Uterus (tissue), 2 donors: ENCODE measurements around the gene CDRT15.

Experiments used
- CTCF ChIP-seq, 4 experiments: fragments of 200-600 bp in 2 of 4; fragments of 450-650 bp in 2 of 4; sonication (generic) in 2 of 4; IDR thresholded peaks; one replicate each; pipeline ENCODE4 v1.5.1; 2016 to 2019; ENCODE audit warnings: antibody characterized with exemption in 4 of 4, mild to moderate bottlenecking in 2 of 4, moderate library complexity in 1 of 4
- POLR2A ChIP-seq, 2 donors: fragments of 450-650 bp; IDR thresholded peaks; one replicate each; pipeline ENCODE4 v1.6.1; 2016; ENCODE audit warnings: antibody characterized with exemption in 2 of 2, mild to moderate bottlenecking in 1 of 2, moderate library complexity in 1 of 2

- TF ChIP-seq POLR2A (IDR thresholded peaks at IDR 0.05) (no peak), CTCF (IDR thresholded peaks at IDR 0.05) (no peak)
Observed at GRCh38 chr17:14212401-14212800, 24.3 kb downstream of the CDRT15 start.
